ENCODE results near the gene HTT-AS.
"Not testable (repeated sequence)": the region's sequence is repeated elsewhere in the genome, so short reads cannot be mapped to it uniquely, and the experiment has no call there.

Gene HTT-AS

DNA sequence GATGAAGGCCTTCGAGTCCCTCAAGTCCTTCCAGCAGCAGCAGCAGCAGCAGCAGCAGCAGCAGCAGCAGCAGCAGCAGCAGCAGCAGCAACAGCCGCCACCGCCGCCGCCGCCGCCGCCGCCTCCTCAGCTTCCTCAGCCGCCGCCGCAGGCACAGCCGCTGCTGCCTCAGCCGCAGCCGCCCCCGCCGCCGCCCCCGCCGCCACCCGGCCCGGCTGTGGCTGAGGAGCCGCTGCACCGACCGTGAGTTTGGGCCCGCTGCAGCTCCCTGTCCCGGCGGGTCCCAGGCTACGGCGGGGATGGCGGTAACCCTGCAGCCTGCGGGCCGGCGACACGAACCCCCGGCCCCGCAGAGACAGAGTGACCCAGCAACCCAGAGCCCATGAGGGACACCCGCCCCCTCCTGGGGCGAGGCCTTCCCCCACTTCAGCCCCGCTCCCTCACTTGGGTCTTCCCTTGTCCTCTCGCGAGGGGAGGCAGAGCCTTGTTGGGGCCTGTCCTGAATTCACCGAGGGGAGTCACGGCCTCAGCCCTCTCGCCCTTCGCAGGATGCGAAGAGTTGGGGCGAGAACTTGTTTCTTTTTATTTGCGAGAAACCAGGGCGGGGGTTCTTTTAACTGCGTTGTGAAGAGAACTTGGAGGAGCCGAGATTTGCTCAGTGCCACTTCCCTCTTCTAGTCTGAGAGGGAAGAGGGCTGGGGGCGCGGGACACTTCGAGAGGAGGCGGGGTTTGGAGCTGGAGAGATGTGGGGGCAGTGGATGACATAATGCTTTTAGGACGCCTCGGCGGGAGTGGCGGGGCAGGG lies 711 bp upstream of the HTT-AS start:
- DNase-seq (ENCODE audit: insufficient read length, low spot score) (peak; percentile 24), FAIRE-seq (no peak)
- TF ChIP-seq POLR2A (IDR thresholded peaks at IDR 0.05; ENCODE audit: low read depth, low read length): no peak

DNA sequence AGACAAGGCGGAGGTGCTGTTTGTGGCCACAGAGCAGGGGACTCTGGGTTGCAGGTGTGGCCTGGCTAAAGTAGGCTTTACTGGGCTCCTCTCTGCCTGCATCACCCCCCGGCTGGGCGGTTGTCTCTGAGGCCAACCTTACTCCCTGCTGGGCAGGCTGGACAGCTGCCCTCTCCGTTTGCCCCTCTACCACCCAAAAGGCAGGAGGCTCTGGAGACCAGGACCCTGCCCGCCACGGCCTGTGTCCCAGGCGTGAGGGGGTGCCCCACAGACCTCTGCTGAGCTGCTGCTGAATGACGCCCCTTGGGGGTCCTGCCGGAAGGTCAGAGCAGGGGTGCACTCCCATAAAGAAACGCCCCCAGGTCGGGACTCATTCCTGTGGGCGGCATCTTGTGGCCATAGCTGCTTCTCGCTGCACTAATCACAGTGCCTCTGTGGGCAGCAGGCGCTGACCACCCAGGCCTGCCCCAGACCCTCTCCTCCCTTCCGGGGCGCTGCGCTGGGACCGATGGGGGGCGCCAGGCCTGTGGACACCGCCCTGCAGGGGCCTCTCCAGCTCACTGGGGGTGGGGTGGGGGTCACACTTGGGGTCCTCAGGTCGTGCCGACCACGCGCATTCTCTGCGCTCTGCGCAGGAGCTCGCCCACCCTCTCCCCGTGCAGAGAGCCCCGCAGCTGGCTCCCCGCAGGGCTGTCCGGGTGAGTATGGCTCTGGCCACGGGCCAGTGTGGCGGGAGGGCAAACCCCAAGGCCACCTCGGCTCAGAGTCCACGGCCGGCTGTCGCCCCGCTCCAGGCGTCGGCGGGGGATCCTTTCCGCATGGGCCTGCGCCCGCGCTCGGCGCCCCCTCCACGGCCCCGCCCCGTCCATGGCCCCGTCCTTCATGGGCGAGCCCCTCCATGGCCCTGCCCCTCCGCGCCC lies 920 bp downstream of the HTT-AS start:
- FAIRE-seq: no peak
- peak; percentile 63 for DNase-seq (ENCODE audit: insufficient read length, low spot score)
- peak; percentile 64 for TF ChIP-seq POLR2A (IDR thresholded peaks at IDR 0.05; ENCODE audit: low read depth, low read length)

DNA sequence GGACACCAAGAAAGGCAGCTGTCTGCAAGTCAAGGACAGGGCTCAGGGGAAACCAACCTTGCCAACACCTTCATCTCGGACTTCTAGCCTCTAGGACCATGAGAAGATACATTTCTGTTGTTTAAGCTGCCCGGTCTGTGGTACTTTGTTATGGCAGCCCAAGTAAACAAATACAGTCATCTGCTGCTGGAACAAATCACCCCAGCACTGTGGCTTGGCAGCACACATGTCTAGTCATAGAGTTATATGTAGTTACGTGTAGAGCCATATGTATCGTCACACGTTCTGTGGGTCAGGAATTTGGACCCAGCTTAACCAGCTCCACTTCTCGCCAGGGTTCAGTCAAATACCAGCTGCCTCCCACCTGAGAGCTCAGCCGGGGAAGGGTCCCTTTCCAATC lies 2.5 kb downstream of the HTT-AS start:
- TF ChIP-seq POLR2A (IDR thresholded peaks at IDR 0.05; ENCODE audit: low read depth, low read length): no peak
- FAIRE-seq (no peak), DNase-seq (ENCODE audit: insufficient read length, low spot score) (no peak)

DNA sequence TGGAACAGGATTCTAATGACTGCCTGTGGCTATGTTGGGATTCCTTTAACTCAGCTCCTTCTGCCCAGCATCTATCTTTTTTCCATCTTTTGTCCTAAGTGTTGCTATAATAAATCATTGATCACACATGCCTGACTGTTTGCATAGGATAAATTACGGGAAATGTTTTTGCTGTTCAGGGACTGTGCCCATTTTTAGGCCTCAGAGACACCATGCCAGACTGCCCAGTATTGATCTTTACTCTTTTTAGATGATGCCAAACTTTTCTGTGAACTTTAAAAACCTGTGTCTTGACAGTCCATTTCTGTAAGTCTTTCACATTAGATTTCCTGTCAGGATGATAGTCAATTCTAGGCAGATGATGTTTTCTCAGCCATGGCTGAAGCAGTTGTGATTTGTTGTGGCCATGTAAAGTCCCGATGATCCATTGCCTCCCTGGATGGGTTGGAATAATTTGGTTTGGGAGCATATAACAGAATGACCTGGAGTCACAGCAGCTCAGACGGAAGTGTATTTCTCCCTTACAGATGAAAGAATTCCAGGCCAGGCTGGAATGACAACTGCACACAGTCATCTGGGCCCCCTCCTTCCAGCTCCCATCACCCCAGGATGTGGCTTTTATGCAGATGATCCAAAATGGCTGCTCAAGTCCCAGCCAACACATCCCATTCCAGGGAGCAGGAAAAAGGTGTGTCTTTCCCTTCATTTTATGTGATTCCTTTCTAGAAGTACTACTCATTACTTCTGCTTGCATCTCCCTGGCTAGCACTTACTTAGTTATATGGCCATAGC lies 3.4 kb downstream of the HTT-AS start:
- FAIRE-seq: no peak

DNA sequence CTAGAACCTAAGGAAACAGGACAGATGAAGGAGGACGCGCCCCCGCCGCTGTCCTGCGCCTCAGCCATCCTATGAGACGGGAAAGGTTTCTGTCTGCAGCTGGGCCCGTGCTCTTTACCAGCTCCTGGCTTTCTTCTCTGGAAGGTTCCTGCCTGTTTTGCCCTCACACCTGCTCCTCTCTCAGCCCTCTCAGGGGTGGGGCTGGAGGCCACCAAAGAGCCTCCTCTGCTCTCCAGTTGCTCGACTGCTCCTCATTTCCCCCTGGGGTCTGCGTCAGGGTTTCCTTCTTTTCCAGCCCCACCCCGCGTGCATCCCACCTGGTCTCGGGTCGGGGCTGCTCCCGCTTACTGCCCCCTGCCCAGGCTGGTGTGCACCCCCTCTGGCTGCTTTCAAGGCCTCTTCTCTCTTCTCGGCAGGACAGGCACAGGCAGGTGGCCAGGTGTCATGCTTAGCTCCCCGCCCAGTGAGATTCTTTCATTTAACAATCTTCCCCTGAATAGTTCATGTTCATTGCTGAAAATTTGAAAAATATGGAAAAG lies 4.6 kb downstream of the HTT-AS start:
- FAIRE-seq (no peak), DNase-seq (ENCODE audit: insufficient read length, low spot score) (no peak)
- TF ChIP-seq POLR2A (IDR thresholded peaks at IDR 0.05; ENCODE audit: low read depth, low read length): no peak

More for the DNA sequence above, 3.4 kb downstream of the HTT-AS start:
- no peak for TF ChIP-seq POLR2A (IDR thresholded peaks at IDR 0.05; ENCODE audit: low read depth, low read length)
- DNase-seq (ENCODE audit: insufficient read length, low spot score): peak; percentile 8

DNA sequence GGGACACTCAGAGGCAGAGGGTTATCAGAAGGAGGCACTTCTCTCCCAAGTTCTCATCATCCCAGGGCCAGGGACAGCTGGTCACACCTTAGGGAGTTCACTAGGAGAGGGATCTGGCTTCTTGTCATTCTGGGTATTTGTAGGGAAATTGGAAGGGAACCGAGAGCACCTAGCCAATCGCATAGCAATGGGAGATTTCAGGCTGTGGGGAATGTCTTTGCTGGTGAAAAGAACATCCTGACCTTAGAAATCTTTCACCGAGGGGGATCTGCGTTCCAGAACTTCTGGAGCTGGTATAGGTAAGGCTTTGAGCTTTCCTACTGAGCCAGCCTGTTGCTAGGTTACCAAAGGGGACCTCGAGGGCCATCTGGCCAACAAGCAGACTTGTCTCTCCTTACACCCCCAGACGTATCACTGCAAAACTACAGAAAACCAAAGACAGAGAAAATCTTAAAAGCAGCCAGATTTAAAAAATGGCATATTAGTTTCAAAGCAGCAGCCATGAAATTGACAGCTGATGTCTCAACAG lies 6.8 kb downstream of the HTT-AS start:
- DNase-seq (ENCODE audit: insufficient read length, low spot score) (no peak), FAIRE-seq (no peak)
- no peak for TF ChIP-seq POLR2A (IDR thresholded peaks at IDR 0.05; ENCODE audit: low read depth, low read length)

DNA sequence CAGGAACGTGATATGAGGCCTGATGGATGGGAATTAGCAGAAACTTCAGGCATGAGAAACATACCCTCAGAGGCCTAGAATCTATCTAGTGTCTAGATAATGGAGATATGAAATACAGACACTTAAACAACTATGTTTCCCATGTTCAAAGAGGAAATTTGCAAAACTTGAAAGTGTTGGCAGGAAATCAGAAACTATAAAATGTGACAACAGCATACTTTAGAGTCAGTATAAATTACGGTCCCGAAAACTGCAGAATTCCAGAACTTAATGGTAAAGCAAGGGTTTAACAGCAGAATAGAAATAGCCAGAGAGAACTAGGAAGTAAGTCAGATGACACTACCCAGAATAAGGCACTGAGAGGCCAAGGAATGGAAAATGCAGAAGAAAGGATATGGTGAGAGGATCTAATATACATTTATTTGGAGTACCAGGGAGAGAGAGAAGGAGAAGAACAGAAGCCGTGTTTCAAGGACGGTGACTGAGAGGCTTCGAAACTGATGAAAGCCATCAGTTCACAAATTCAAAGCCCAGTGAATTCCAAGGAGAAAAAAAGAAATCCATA lies 7.4 kb downstream of the HTT-AS start:
- no peak for TF ChIP-seq POLR2A (IDR thresholded peaks at IDR 0.05; ENCODE audit: low read depth, low read length)
- DNase-seq (ENCODE audit: insufficient read length, low spot score) (no peak), FAIRE-seq (no peak)

DNA sequence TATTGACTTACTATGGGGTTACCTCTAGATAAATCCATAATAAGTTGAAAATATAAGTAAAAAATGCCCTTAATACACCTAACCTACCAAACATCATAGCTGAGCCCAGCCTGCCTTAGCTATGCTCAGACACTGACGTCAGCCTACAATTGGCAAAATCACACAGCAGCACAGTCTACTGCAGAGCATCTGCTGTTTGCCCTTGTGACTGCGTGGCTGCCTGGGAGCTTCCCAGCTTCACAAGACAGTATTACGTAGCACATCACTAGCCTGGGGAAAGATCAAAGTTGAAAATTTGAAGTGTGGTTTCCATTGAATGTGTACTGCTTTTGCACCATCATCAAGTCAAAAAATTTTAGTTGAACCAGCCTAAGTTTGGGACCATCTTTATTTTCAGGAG lies 8.8 kb downstream of the HTT-AS start:
- FAIRE-seq: no peak
- TF ChIP-seq POLR2A (IDR thresholded peaks at IDR 0.05; ENCODE audit: low read depth, low read length): no peak
- no peak for DNase-seq (ENCODE audit: insufficient read length, low spot score)

DNA sequence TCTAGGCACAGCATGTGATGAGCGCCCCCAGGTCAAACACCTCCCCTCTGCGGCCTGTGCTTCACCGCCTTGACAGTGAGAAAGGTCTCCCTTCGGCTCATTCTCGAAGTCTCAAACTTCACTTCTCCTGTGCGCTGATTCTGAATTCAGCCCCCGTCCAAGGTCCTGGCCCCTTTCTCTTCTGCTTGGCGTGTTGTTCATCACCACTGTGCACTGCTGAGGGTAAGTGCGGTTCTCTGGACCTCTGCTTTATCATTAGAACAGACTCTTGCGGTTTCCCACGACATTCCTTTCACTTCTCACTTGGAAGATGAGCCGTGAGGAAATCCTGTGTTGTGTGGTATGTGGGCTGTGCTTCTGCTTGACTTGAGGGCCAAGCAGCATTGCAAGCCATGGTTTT lies 11.9 kb downstream of the HTT-AS start:
- FAIRE-seq (no peak), DNase-seq (ENCODE audit: insufficient read length, low spot score) (no peak)

DNA sequence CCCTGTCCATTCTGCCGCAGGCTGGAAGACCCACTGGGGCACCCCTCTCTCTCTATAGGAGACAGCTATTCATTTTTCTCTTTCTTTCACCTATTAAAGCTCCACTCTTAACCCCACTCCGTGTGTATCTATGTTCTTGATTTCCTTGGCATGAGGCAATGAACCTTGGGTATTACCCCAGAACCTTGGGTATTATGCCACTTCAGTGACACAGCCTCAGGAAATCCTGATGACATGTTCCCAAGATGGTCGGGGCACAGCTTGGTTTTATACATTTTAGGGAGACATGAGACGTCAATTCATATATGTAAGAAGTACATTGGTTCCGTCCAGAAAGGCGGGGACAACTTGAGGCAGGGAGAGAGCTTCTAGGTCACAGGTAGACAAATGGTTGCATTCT lies 13.4 kb downstream of the HTT-AS start:
- FAIRE-seq: no peak
- no peak for DNase-seq (ENCODE audit: insufficient read length, low spot score)

More for the DNA sequence above, 11.9 kb downstream of the HTT-AS start:
- no peak for TF ChIP-seq POLR2A (IDR thresholded peaks at IDR 0.05; ENCODE audit: low read depth, low read length)

DNA sequence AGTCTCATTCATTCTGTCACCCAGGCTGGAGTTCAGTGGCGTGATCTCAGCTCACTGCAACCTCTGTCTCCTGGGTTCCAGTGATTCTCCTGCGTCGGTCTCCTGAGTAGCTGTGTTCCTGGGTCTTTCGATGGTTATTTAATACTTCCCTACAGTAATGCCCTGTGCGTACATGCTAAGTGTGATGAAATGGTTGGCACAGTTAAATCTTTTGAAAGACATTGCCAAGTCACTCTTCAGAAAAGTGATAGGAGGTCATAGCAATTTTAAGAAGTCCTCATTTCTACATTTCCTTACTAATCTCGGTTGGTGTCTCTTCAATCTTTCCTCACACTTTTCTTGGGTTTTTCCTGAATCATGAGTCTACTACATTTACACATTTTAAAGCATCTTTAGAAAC lies 14.4 kb downstream of the HTT-AS start:
- FAIRE-seq: no peak
- no peak for TF ChIP-seq POLR2A (IDR thresholded peaks at IDR 0.05; ENCODE audit: low read depth, low read length)
- DNase-seq (ENCODE audit: insufficient read length, low spot score): no peak

More for the DNA sequence above, 13.4 kb downstream of the HTT-AS start:
- TF ChIP-seq POLR2A (IDR thresholded peaks at IDR 0.05; ENCODE audit: low read depth, low read length): no peak

DNA sequence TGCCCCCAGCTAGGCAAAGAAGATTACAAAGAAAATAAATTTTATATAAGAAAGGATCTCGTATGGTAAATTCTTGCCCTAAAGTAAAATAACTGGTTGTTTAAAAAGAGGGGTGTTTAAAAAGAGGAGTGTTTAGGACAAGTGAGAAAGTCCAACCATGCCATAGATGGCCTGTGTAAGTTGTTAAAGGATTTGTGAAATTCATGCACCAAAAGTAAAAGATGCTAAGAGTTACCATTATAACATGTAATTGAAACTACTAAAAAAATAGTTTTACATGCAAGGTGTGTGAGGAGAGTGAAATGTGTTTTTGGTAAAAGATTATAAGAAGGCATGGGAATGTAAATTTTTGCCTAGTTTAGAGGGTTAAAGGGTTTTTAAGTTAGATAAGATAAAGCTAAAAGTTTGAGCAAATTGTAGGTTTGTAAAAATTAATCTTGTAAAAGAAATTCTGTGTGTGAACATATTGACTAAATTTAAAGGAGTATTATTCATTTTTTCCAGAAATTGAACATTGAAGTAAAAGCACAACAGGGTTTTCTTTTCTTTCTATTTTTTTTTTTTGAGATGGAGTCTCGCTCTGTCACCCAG lies 20.1 kb downstream of the HTT-AS start:
- TF ChIP-seq POLR2A (IDR thresholded peaks at IDR 0.05; ENCODE audit: low read depth, low read length): no peak
- no peak for FAIRE-seq
- no peak for DNase-seq (ENCODE audit: insufficient read length, low spot score)

DNA sequence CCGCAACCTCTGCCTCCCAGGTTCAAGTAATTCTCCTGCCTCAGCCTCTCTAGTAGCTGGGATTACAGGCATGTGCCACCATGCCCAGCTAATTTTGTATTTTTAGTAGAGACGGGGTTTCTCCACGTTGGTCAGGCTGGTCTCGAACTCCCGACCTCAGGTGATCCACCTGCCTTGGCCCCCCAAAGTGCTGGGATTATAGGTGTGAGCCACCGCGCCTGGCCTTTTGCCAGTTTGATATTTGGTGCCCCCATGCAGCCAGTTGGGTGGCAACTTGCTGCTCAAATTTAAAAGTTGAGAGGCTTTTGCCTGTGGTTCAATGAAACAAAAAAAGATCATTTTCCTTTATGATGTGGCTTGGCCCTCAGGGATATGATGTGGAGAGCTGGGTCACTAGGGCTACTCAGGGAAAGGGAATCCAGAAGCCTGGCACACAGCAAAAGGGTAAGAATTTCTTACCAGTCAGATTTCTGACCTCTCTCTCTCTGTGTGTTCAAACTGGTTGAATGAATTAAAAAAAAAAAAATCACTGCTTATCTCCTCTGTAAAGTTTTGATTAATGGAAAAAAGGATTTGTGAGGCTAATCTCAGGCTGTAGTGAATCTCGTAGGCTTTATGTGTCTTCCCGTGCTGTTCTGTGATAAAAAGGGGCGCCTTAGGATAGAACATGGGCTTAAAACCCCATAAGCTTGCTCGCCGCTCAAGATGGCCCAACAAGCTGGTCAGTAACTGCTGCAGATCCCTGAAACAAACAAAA lies 23.0 kb downstream of the HTT-AS start:
- not testable (repeated sequence) for DNase-seq (ENCODE audit: insufficient read length, low spot score); FAIRE-seq
